EL (cell line): ENCODE results near the gene STON1.
"Not testable (repeated sequence)": the region's sequence is repeated elsewhere in the genome, so short reads cannot be mapped to it uniquely, and the experiment has no call there.

Experiments used
- DNase-seq: peaks from one replicate; pipeline ENCODE4 v3.0.0-alpha.2; 2016

STON1 gene

DNA sequence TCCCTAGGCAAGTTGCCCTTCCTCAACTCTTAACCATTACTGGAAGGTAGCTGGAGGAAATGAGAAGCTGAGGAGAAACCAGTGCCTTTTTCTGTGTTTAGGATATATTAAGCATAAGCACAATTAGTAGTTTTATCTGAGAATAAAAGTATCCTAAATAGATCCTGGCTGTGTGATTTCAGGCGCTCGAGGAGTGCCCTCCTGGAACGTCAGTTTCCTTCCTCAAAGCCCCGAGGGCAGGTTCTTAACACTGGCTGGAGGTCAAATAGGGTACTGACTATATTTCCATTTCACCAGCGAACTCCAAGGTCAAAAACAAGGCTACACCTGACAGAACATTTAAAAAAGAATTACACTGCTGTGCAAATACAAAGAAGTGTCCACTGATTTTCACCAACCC lies 1.5 kb upstream of the STON1 start:
- no peak for DNase-seq

- no peak for DNase-seq
Observed at GRCh38 chr2:48529194-48529593, 760 bp upstream of the STON1 start.

- DNase-seq, result no peak
Observed at GRCh38 chr2:48529676-48530032, 300 bp upstream of the STON1 start.

DNA sequence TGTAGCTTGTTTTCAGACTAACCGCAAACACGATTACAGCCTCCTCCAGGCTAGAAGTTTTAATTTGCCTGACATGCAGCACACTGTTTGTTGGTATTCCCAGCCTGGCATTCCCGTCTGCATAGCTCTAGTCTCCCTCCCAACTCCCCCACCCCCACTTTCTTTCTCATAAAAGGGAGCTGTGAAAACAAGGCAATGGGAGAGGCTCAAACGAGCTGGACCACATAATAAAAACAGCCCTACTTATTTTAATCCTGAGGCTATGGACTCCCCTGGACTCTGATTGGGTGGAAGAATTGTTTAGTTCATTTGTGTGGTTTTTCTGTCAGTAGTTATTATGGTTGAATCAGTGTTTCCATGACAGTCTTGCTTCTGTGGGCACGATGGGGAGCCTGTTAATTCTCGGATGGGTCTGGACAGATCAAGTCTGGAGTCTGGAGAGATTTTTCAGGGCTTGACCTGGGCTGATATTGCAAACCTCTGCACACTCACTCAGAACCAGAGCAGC lies 1.2 kb downstream of the STON1 start:
- DNase-seq, result peak; percentile 78

DNA sequence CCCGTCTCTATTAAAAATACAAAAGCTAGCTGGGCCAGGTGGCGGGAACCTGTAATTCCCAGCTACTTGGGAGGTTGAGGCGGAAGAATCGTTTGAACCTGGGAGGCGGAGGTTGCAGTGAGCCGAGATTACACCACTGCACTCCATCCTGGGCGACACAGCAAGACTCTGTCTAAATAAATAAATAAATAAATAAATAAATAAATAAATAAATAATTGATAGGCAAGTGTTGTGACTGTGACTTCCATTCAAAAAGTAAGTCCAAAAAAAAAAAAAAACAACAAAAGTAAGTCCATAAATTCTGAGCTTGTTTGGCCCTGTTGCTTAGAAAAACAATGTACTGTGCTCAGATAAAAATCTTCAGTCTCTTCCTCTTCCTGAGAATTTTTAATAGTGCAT lies 2.2 kb downstream of the STON1 start:
- DNase-seq, result no peak

GRCh38 chr2:48532824-48533223 lies 2.9 kb downstream of the STON1 start:
- no peak for DNase-seq

- DNase-seq, result no peak
Observed at GRCh38 chr2:48534781-48535180, 4.8 kb downstream of the STON1 start.

DNA sequence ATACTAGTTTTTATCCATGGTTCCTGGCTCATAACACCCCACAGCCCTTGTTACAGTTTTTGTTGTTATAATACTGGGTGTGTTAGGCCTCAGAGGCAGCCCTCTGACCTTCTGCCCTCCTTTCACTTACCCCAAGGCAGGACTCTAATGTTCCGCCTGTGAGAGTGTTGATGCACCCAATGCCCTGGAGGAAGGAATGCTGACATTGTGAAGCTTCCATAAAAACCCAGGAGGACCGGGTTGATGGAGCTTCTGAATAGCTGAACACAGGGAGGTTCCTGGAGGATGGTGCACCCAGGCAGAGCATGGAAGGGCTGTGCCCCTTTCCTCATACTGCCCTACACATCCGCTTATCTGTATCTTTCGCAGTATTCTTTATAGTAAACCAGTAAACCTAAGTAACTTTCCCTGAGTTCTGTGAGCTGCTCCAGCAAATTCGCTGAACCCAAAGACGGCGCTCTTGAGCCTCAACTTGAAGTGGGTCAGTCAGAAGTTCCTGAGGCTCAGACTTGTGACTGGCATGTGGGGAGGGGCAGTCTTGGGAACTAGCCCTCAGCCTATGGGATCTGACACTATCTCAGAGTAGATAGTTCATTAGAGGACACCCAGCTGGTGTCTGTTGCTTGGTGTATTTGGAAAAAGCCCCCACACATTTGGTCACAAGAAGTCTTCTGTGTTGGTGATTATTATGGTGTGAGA lies 10.4 kb downstream of the STON1 start:
- DNase-seq, result no peak

DNA sequence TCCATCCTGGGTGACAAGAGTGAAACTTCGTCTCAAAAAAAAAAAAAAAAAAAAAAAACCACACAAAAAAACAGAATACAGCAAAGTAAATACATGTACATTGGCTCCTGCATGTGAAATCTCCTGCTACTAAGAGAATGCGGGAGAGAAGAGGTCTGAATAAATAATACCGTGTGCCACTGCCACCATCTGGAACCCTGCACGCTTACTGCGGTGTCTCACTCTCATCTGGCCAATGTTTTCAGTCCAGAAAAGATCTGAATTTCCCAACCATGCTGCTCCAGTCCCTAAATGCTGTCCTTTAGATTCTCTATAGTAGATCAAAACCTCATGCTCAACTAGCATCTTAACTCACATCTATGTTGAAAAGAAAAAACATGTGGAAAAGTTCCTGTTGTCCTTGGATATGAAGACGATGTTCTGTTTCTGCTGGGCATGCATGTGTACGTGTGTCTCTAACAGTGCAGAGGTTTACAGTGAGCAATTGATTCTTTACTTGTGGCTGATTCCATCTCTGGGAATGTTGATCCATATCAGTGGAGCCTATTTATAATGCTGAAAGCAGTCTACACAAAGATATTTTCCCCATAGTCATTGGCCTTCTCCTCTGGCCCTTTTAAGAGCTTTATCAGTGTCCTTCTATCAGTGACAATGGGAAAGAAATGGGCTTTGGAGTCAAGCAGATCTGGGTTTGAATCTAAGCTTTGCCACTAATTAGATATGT lies 11.9 kb downstream of the STON1 start:
- DNase-seq, result no peak

- no peak for DNase-seq
Observed at GRCh38 chr2:48543895-48544294, 13.9 kb downstream of the STON1 start.

DNA sequence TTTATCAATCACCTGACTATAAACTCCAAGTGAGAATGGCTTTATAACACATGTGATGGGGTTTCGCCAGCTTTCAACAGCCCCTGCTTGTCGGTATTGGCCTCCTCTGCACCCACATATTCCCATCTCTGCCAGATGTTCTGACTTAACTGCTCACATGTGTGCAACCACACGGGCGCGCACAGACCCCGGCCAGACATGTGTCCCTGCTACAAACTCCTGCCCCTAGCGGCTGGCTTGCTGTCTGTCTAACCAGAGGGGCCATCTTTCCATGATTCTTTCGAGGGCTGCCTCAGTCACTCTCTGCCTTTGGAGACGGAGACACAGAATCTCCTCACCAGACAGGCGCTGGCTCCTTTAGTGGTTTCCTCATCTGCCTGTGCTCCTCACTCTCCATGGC lies 15.3 kb downstream of the STON1 start:
- no peak for DNase-seq

DNA sequence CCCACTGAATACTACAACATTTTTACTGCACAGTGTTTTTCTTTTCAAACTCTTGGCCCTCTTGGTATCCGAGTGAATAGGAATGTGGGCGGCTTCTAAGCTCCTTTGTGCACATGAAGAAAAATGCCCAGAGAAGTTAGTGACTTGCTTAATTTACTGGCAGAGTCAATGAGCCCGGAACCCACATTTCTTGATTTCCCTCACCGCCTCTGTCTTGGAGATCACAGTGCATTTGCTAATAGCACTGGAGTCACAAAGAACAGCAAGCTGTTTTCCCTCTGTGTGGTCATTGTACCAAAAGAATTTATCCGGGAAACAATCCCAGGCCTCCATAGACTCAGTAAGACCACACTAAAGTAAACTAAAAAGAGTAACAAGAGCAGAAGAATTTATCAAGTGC lies 18.9 kb downstream of the STON1 start:
- DNase-seq, result no peak

DNA sequence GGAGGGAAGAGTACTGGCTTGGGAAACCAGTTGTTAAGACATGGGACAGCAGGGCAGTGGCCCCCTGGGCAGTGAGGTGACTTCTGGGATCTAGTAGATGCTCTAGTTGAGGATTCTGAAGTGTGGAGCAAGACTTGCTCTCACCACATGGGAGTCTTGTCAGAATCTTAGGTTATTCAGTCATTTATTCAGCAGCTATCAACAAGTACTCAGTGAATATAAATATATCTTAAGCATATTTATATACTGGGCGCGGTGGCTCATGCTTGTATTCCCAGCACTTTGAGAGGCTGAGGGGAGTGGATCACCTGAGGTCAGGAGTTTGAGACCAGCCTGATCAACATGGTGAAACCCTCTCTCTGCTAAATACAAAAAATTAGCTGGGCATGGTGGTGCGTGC lies 20.0 kb downstream of the STON1 start:
- DNase-seq, result no peak

DNA sequence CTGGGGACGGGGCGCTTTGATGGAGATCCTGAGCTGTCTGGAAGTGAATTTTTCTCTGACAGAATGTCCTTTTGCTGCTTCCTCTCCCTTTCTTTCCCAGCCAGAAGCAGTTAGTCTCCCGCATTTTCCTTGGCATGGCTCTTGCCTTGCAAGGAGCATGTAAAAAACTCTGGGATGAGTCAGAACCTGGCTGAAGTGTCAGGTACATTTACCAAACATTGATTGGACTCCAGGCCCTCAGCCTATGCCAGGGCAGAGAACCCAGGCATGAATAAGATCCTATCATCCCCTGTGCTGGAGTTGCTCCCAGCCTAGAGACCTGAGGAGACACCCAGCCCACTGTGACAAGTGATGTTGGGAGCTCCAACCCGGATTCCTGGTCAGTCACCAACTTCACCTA lies 21.6 kb downstream of the STON1 start:
- DNase-seq, result no peak

DNA sequence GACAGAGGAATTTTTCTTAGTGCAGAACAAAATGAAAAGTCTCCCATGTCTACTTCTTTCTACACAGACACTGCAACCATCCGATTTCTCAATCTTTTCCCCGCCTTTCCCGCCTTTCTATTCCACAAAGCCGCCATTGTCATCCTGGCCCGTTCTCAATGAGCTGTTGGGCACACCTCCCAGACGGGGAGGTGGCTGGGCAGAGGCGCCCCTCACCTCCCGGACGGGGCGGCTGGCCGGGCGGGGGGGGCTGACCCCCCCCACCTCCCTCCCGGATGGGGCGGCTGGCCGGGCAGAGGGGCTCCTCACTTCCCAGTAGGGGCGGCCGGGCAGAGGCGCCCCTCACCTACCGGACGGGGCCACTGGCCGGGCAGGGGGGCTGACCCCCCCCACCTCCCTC lies 25.1 kb downstream of the STON1 start:
- not testable (repeated sequence) for DNase-seq

- no peak for DNase-seq
Observed at GRCh38 chr2:48558456-48558855, 28.5 kb downstream of the STON1 start.

DNA sequence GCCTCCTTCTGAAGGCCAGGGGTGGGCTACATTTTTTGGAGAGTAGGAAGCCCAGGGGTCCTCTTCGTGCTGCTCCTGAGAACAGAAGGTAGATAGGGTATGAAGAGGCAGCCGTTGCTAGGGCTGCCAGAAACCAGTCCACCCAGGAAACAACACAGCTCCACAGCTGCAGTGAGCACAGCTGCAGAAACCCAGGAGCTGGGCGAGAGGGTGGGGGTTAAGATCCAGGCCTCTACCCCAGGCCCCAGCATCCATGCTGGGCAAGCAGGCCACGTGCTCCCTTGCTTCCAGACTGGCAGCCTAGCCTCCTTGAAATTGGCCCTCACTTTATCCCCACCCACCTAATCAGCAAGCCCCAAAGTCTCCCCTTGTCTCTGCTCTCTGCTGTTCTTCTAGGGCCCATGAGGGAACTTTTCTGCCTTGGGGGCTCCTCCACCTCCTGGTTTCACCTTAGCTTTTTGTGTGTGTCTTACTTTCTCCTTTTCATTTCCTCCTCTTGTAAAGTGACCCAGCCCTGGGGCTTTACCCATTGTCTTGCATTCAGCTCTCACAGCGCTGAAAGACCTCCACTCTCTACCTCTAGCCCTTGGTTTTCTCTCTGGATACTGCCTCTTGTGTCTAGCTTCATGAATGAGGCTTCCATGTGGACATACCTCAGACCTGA lies 30.7 kb downstream of the STON1 start:
- no peak for DNase-seq

- DNase-seq, result no peak
Observed at GRCh38 chr2:48562281-48562680, 32.3 kb downstream of the STON1 start.

DNA sequence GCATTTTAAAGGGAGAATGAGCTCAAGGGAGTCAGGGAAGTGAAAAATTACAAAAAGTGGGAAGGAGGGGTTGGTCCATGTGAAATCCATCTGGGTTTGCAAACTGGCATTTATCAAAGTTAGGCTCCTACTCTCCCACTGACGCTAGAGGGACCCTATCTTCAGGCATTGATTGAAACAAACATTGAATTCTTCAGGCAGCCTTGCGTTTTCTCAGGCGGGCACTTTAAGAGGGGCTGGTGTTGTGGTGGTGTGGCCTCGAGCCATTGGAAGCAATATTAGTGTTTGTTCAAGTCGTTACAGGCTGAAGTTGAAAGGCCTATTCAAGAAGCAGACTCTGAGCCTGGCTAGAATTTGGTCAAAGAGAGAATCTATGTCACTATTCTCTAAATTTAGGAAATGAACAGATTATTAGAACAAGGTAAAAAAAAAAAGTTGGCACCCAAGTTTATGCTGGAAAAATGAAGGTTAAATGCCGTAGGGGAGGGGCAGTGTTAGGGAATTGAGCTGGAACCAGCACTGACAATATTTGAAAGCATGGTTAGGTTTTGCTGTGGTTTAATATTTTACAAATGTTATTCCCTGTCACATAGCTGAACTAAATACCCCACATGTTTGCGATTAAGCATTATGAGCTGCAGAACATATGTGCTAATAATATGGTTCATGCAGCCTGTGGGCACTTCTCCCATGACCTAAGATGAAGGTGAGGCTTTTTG lies 36.8 kb downstream of the STON1 start:
- DNase-seq, result no peak

GRCh38 chr2:48567671-48568070 lies 37.7 kb downstream of the STON1 start:
- no peak for DNase-seq

DNA sequence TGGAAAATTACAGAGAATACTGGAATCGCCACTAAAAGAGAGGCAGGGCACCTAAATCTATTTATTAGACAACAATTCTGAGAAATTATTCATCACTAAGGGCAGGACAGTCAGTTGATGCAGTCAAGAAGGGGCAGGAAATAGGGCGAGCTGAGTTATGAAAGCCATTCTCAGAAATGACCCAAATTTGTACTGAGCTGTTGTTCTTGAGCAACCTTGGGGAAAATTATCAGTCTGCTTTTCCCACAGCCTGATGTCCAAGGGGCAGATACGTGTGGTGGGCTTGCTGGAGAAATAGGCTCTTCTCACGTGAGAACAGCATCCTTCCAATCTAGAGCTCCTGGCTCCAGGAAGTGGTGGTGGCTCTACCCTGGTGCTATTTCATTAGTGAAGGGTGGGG lies 38.6 kb downstream of the STON1 start:
- DNase-seq, result no peak

DNA sequence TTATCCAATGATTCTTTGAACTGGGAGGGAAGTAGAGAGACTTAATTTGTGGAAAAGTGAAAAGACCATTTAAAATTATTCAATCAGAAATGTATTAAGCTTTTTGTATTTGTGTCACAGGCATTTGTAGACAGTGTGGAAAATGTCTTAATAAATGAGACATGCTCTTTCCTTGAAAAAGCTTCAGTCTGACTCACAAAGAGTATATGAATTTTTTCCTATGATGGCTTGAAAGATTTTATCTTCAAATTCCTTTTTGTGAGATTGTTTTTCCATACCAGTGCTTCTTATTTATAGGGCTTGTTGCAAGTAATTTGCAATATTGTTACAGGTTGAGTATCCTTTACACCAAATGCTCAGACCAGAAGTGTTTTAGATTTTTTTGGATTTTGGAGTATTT lies 39.5 kb downstream of the STON1 start:
- no peak for DNase-seq

GRCh38 chr2:48572816-48573215 lies 42.9 kb downstream of the STON1 start:
- DNase-seq, result no peak
